ENCODE measurements around the gene JOSD1.

Gene JOSD1

GRCh38 chr22:38717244-38717643 is 16.5 kb upstream of the JOSD1 start:
- intact Hi-C loops (cut with DNase I): no loop called here
- DNase-seq: peak in 1 of 42 donors; percentile 12

GRCh38 chr22:38716826-38717225 is 16.1 kb upstream of the JOSD1 start:
- intact Hi-C loops (cut with DNase I): no loop called here
- peak in 1 of 42 donors; percentile 38 for DNase-seq

GRCh38 chr22:38716271-38716670 is 15.5 kb upstream of the JOSD1 start:
- intact Hi-C loops (cut with DNase I): no loop called here
- no peak for DNase-seq

GRCh38 chr22:38715852-38716251 is 15.1 kb upstream of the JOSD1 start:
- intact Hi-C loops (cut with DNase I): no loop called here
- no peak for DNase-seq

- no peak for DNase-seq
- intact Hi-C loops (cut with DNase I): no loop called here
Measured at GRCh38 chr22:38715176-38715764, 14.5 kb upstream of the JOSD1 start.

GRCh38 chr22:38713921-38714320 is 13.2 kb upstream of the JOSD1 start:
- intact Hi-C loops (cut with DNase I): no loop called here
- DNase-seq: no peak

GRCh38 chr22:38712486-38713207 is 11.9 kb upstream of the JOSD1 start:
- DNase-seq: peak in 1 of 42 donors; percentile 34
- intact Hi-C loops (cut with DNase I): no loop called here

GRCh38 chr22:38710866-38711265 is 10.1 kb upstream of the JOSD1 start:
- intact Hi-C loops (cut with DNase I): no loop called here
- DNase-seq: no peak

- DNase-seq: no peak
- intact Hi-C loops (cut with DNase I): no loop called here
Measured at GRCh38 chr22:38710351-38710750, 9.6 kb upstream of the JOSD1 start.

- intact Hi-C loops (cut with DNase I): loop anchor here (5.0 kb wide), 1 partner anchor 43 kb away; no protein-coding TSS in a partner anchor
- no peak for DNase-seq
Measured at GRCh38 chr22:38709306-38709705, 8.6 kb upstream of the JOSD1 start.

GRCh38 chr22:38707984-38708383 is 7.2 kb upstream of the JOSD1 start:
- intact Hi-C loops (cut with DNase I): loop anchor here (5.0 kb wide), 1 partner anchor 44 kb away; no protein-coding TSS in a partner anchor
- DNase-seq: no peak

GRCh38 chr22:38707346-38707745 is 6.6 kb upstream of the JOSD1 start:
- DNase-seq: no peak
- intact Hi-C loops (cut with DNase I): loop anchor here (5.0 kb wide), 1 partner anchor 45 kb away; no protein-coding TSS in a partner anchor

- no peak for DNase-seq
- intact Hi-C loops (cut with DNase I): loop anchor here (5.0 kb wide), 1 partner anchor 45 kb away; no protein-coding TSS in a partner anchor
Measured at GRCh38 chr22:38706901-38707195, 6.1 kb upstream of the JOSD1 start.

- intact Hi-C loops (cut with DNase I): loop anchor here (5.0 kb wide), 1 partner anchor 46 kb away; no protein-coding TSS in a partner anchor
- peak in 39 of 42 donors; percentile 31 to 78 (median 56) for DNase-seq
Measured at GRCh38 chr22:38706101-38706900, 5.6 kb upstream of the JOSD1 start.

- peak; percentile 95 to 100 (median 99) for DNase-seq
- intact Hi-C loops (cut with DNase I): loop anchor here (5.0 kb wide), 1 partner anchor 47 kb away; no protein-coding TSS in a partner anchor
Measured at GRCh38 chr22:38705235-38706100, 4.7 kb upstream of the JOSD1 start, which contains the start of gene GTPBP1. GTPBP1 (plus strand) TSS chr22:38705944; CDS start chr22:38705956, 12 bp downstream.

GRCh38 chr22:38704654-38705234 is 4.0 kb upstream of the JOSD1 start:
- DNase-seq: no peak
- intact Hi-C loops (cut with DNase I): loop anchor here (5.0 kb wide), 1 partner anchor 48 kb away; no protein-coding TSS in a partner anchor

- intact Hi-C loops (cut with DNase I): no loop called here
- peak in 6 of 42 donors; percentile 28 to 57 (median 34) for DNase-seq
Measured at GRCh38 chr22:38700270-38700788, 414 bp downstream of the JOSD1 start.

- intact Hi-C loops (cut with DNase I): no loop called here
- no peak for DNase-seq
Measured at GRCh38 chr22:38699784-38700183, 959 bp downstream of the JOSD1 start.

Data from head of caudate nucleus (tissue), 42 donors.